ENCODE results near the gene LRRC63. TPM values are rescaled to one million over a fixed set of nuclear protein-coding genes. Genes with fewer than 3 reads are reported as not detected.

The LRRC63 gene
- total RNA-seq, 1 experiment from 2014 or later: 0.82 TPM

DNA sequence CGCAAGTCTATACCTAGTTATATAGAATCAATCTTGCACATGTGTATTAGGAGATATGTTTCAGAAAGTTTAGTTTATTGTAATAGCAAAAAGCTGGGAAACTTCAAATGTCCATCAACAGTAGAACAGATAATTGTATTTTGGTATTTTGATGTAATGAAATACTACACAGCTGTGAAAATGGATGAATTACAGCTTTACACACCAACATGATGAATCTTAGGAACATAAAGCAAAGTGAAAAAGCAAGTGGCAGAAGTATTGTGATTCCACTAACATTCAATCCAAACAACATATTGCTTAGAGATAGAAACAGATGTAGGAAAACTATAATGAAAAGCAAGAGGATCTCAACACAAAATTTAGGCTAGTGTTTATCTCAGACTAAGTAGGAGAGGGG lies 102.9 kb downstream of the LRRC63 start:
- Histone ChIP-seq H3K9me3 (ENCODE audit: low read depth, low read length, poor library complexity, severe bottlenecking) (peaks cover 9% of the 10 kb centered on the region), H3K27ac (ENCODE audit: low read depth, low read length, poor library complexity, severe bottlenecking) (no peak overlapping the region), H3K36me3 (ENCODE audit: insufficient read depth, low read length, poor library complexity, severe bottlenecking) (no peaks in the 10 kb centered on the region), H3K4me1 (ENCODE audit: insufficient read depth, low read length, poor library complexity, severe bottlenecking) (no peaks in the 10 kb centered on the region), H3K27me3 (replicated peaks; ENCODE audit: insufficient read depth, low read depth, low read length, poor library complexity) (no peaks in the 10 kb centered on the region), H3K4me3 (ENCODE audit: low read depth, low read length, poor library complexity, severe bottlenecking) (no peak overlapping the region)
- ChIA-PET POLR2A (ENCODE audit: low non-redundant PET) (no interaction called here), CTCF (no interaction called here)
- no TSS peak for BruUV-seq (replicated peaks)
- TF ChIP-seq CTCF (conservative IDR thresholded peaks at IDR 0.05; ENCODE audit: low read depth, low read length) (no peak), EZH2 (IDR thresholded peaks at IDR 0.05; ENCODE audit: borderline replicate concordance, low read depth, low read length, poor library complexity, severe bottlenecking) (no peak)
- intact Hi-C loops (cut with micrococcal nuclease; ENCODE audit: unreplicated experiment): no loop called here
- DNase-seq (ENCODE audit: low spot score): no peak

GRCh38 chr13:46315036-46315435 lies 103.3 kb downstream of the LRRC63 start:
- CTCF ChIA-PET: no interaction called here
- intact Hi-C loops (cut with micrococcal nuclease; ENCODE audit: unreplicated experiment): no loop called here
- Histone ChIP-seq H3K4me3 (ENCODE audit: low read depth, low read length, poor library complexity, severe bottlenecking) (no peak overlapping the region), H3K27ac (ENCODE audit: low read depth, low read length, poor library complexity, severe bottlenecking) (no peak overlapping the region), H3K36me3 (ENCODE audit: insufficient read depth, low read length, poor library complexity, severe bottlenecking) (no peaks in the 10 kb centered on the region), H3K27me3 (replicated peaks; ENCODE audit: insufficient read depth, low read depth, low read length, poor library complexity) (no peaks in the 10 kb centered on the region), H3K9me3 (ENCODE audit: low read depth, low read length, poor library complexity, severe bottlenecking) (peaks cover 5% of the 10 kb centered on the region), H3K4me1 (ENCODE audit: insufficient read depth, low read length, poor library complexity, severe bottlenecking) (no peaks in the 10 kb centered on the region)
- no TSS peak for BruUV-seq (replicated peaks)
- no peak for DNase-seq (ENCODE audit: low spot score)
- no peak for TF ChIP-seq CTCF (conservative IDR thresholded peaks at IDR 0.05; ENCODE audit: low read depth, low read length)
- TF ChIP-seq EZH2 (IDR thresholded peaks at IDR 0.05; ENCODE audit: borderline replicate concordance, low read depth, low read length, poor library complexity, severe bottlenecking): no peak
- POLR2A ChIA-PET (ENCODE audit: low non-redundant PET): no interaction called here

DNA sequence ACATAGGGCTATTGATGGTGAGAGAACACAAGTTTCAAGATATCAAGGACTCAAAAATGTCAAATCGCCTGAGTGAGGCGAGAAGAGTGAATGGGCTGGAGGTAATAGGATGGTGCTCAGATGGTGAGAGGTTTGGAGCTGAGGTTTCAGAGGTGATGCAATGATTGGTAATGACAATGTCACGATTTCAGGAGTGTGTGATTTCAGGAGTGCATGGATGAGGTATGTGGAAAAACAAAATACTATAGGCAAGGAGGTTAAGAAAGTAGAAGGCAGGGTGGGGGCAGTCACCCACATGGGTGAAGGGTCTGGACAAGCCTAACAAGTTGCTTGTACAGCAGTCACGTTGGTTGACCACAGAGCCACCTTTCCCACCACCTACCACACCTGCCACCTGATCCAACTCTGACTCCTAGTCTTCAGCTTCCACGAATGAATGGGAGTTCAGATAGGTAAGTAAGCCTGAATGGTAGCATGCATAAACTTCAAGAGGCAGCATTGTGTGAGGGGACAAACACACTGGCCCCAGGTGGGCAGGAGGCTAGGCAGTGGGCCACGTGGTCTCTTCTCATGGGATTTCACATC lies 103.9 kb downstream of the LRRC63 start:
- peak; percentile 13 for DNase-seq (ENCODE audit: low spot score)
- BruUV-seq (replicated peaks): no TSS peak
- intact Hi-C loops (cut with micrococcal nuclease; ENCODE audit: unreplicated experiment): no loop called here

More for the DNA sequence above, 103.9 kb downstream of the LRRC63 start:
- POLR2A ChIA-PET (ENCODE audit: low non-redundant PET): no interaction called here
- Histone ChIP-seq H3K27me3 (replicated peaks; ENCODE audit: insufficient read depth, low read depth, low read length, poor library complexity) (no peaks in the 10 kb centered on the region), H3K9me3 (ENCODE audit: low read depth, low read length, poor library complexity, severe bottlenecking) (peaks cover 4% of the 10 kb centered on the region), H3K36me3 (ENCODE audit: insufficient read depth, low read length, poor library complexity, severe bottlenecking) (no peaks in the 10 kb centered on the region), H3K27ac (ENCODE audit: low read depth, low read length, poor library complexity, severe bottlenecking) (peak overlapping the region; percentile 56), H3K4me1 (ENCODE audit: insufficient read depth, low read length, poor library complexity, severe bottlenecking) (peaks cover 3% of the 10 kb centered on the region), H3K4me3 (ENCODE audit: low read depth, low read length, poor library complexity, severe bottlenecking) (no peak overlapping the region)
- no peak for TF ChIP-seq EZH2 (IDR thresholded peaks at IDR 0.05; ENCODE audit: borderline replicate concordance, low read depth, low read length, poor library complexity, severe bottlenecking)
- TF ChIP-seq CTCF (conservative IDR thresholded peaks at IDR 0.05; ENCODE audit: low read depth, low read length): no peak
- CTCF ChIA-PET: interaction anchor here (0.5 to 1.7 kb wide), 2 partner anchors 190 to 1012 kb away, joined by 3 to 7 read pairs; no protein-coding TSS in a partner anchor

Measured in A673 (cell line).